ENCODE measurements around the gene UTP11.
A peak's percentile ranks its signal among the peaks of the same experiment; 100 is the strongest.

UTP11 gene

GRCh38 chr1:38044221-38045215, 32.0 kb downstream of the UTP11 start:
- FAIRE-seq: no peak

GRCh38 chr1:38045401-38046332, 33.1 kb downstream of the UTP11 start:
- DNase-seq (ENCODE audit: insufficient read length, low spot score): no peak
- FAIRE-seq: peak; percentile 60
- TF ChIP-seq POLR2AphosphoS5 (IDR thresholded peaks at IDR 0.05; ENCODE audit: low read depth, low read length) (no peak), TAF1 (IDR thresholded peaks at IDR 0.05; ENCODE audit: low read depth, low read length) (no peak), SPI1 (IDR thresholded peaks at IDR 0.05; ENCODE audit: low read depth, low read length) (no peak)

More at GRCh38 chr1:38044221-38045215, 32.0 kb downstream of the UTP11 start:
- no peak for TF ChIP-seq TAF1 (IDR thresholded peaks at IDR 0.05; ENCODE audit: low read depth, low read length)
- TF ChIP-seq PAX5 (IDR thresholded peaks at IDR 0.05; ENCODE audit: insufficient read depth, low read length, severe bottlenecking): no peak
- DNase-seq (ENCODE audit: insufficient read length, low spot score): no peak

GRCh38 chr1:38046333-38046883, 33.9 kb downstream of the UTP11 start, which contains the start of gene POU3F1:
TSS of gene POU3F1 (minus strand) at chr1:38046793. CDS start at chr1:38046743, 50 bp downstream.
- TF ChIP-seq POLR2AphosphoS5 (IDR thresholded peaks at IDR 0.05; ENCODE audit: low read depth, low read length) (no peak), POLR2A (IDR thresholded peaks at IDR 0.05; ENCODE audit: low read depth, low read length) (no peak), SPI1 (IDR thresholded peaks at IDR 0.05; ENCODE audit: low read depth, low read length) (no peak), TAF1 (IDR thresholded peaks at IDR 0.05; ENCODE audit: low read depth, low read length) (no peak), POU2F2 (IDR thresholded peaks at IDR 0.05; ENCODE audit: low read depth, low read length) (no peak), PAX5 (IDR thresholded peaks at IDR 0.05; ENCODE audit: insufficient read depth, low read length, severe bottlenecking) (no peak)
- FAIRE-seq (peak; percentile 80), DNase-seq (ENCODE audit: insufficient read length, low spot score) (no peak)

GRCh38 chr1:38046884-38047602, 34.5 kb downstream of the UTP11 start:
- FAIRE-seq (peak; percentile 80), DNase-seq (ENCODE audit: insufficient read length, low spot score) (peak; percentile 91)
- no peak for TF ChIP-seq POLR2A (IDR thresholded peaks at IDR 0.05; ENCODE audit: low read depth, low read length)
- no peak for TF ChIP-seq SPI1 (IDR thresholded peaks at IDR 0.05; ENCODE audit: low read depth, low read length)
- no peak for TF ChIP-seq POU2F2 (IDR thresholded peaks at IDR 0.05; ENCODE audit: low read depth, low read length)
- no peak for TF ChIP-seq POLR2AphosphoS5 (IDR thresholded peaks at IDR 0.05; ENCODE audit: low read depth, low read length)
- no peak for TF ChIP-seq PAX5 (IDR thresholded peaks at IDR 0.05; ENCODE audit: insufficient read depth, low read length, severe bottlenecking)
- no peak for TF ChIP-seq TAF1 (IDR thresholded peaks at IDR 0.05; ENCODE audit: low read depth, low read length)

GRCh38 chr1:38047603-38048141, 35.1 kb downstream of the UTP11 start:
- FAIRE-seq (no peak), DNase-seq (ENCODE audit: insufficient read length, low spot score) (peak; percentile 62)
- no peak for TF ChIP-seq POU2F2 (IDR thresholded peaks at IDR 0.05; ENCODE audit: low read depth, low read length)
- TF ChIP-seq PAX5 (IDR thresholded peaks at IDR 0.05; ENCODE audit: insufficient read depth, low read length, severe bottlenecking): no peak
- no peak for TF ChIP-seq POLR2AphosphoS5 (IDR thresholded peaks at IDR 0.05; ENCODE audit: low read depth, low read length)

GRCh38 chr1:38050397-38051078, 38.0 kb downstream of the UTP11 start:
- no peak for TF ChIP-seq POLR2A (IDR thresholded peaks at IDR 0.05; ENCODE audit: low read depth, low read length)
- peak; percentile 43 for TF ChIP-seq PAX5 (IDR thresholded peaks at IDR 0.05; ENCODE audit: insufficient read depth, low read length, severe bottlenecking)
- FAIRE-seq (peak; percentile 86), DNase-seq (ENCODE audit: insufficient read length, low spot score) (no peak)

- peak; percentile 67 for FAIRE-seq
- no peak for TF ChIP-seq POLR2A (IDR thresholded peaks at IDR 0.05; ENCODE audit: low read depth, low read length)
- no peak for TF ChIP-seq PAX5 (IDR thresholded peaks at IDR 0.05; ENCODE audit: insufficient read depth, low read length, severe bottlenecking)
- no peak for TF ChIP-seq POLR2AphosphoS5 (IDR thresholded peaks at IDR 0.05; ENCODE audit: low read depth, low read length)
- TF ChIP-seq SPI1 (IDR thresholded peaks at IDR 0.05; ENCODE audit: low read depth, low read length): no peak
- TF ChIP-seq POU2F2 (IDR thresholded peaks at IDR 0.05; ENCODE audit: low read depth, low read length): no peak
- no peak for TF ChIP-seq TAF1 (IDR thresholded peaks at IDR 0.05; ENCODE audit: low read depth, low read length)
- DNase-seq (ENCODE audit: insufficient read length, low spot score): no peak
Observed at GRCh38 chr1:38051079-38051543, 38.6 kb downstream of the UTP11 start.

- peak; percentile 98 for FAIRE-seq
- TF ChIP-seq POU2F2 (IDR thresholded peaks at IDR 0.05; ENCODE audit: low read depth, low read length) (peak; percentile 100), POLR2AphosphoS5 (IDR thresholded peaks at IDR 0.05; ENCODE audit: low read depth, low read length) (no peak)
- DNase-seq (ENCODE audit: insufficient read length, low spot score): peak; percentile 49
Observed at GRCh38 chr1:38052750-38053415, 40.3 kb downstream of the UTP11 start.
